Cardiac fibroblast (primary cell): Measurements from ENCODE around the gene DNA2.
A peak's percentile ranks its signal among the peaks of the same experiment; 100 is the strongest.

Experiments used
- DNase-seq, 2 donors: peaks; one replicate each; pipeline versions ENCODE4 v3.0.0 to v3.0.0-alpha.2; 2010; ENCODE audit warnings: low read depth in 2 of 2
- H3K4me3 ChIP-seq, 2 donors: replicated peaks in 1 of 2; 1 replicate in 1 of 2; 2 replicates in 1 of 2; pipeline ENCODE4 v1.5.1; 2011; ENCODE audit warnings: low read depth in 2 of 2, low read length in 2 of 2, mild to moderate bottlenecking in 2 of 2, moderate library complexity in 1 of 2
- CTCF ChIP-seq: IDR thresholded peaks from one replicate; pipeline ENCODE4 v1.5.1; 2011; ENCODE audit warnings: low read depth, mild to moderate bottlenecking, low read length, inconsistent platforms

DNA2 gene

GRCh38 chr10:68423522-68423921, 48.3 kb downstream of the DNA2 start:
- DNase-seq = no peak
- no peak overlapping the region for H3K4me3 ChIP-seq
- TF ChIP-seq CTCF = no peak

GRCh38 chr10:68419376-68419775, 52.4 kb downstream of the DNA2 start:
- no peak for DNase-seq
- H3K4me3 ChIP-seq = no peak overlapping the region
- no peak for TF ChIP-seq CTCF

- no peak for DNase-seq
- TF ChIP-seq CTCF = no peak
- H3K4me3 ChIP-seq = no peak overlapping the region
Observed at GRCh38 chr10:68408898-68409518, 62.8 kb downstream of the DNA2 start.

- TF ChIP-seq CTCF = peak; percentile 7
- DNase-seq = peak; percentile 76 to 84
- peak within 1 kb of the TSS; percentile 98 to 99 for H3K4me3 ChIP-seq
Observed at GRCh38 chr10:68406815-68407548, 64.8 kb downstream of the DNA2 start, which contains the start of gene RUFY2. RUFY2 (minus strand) TSS chr10:68407277; CDS start chr10:68407189, 88 bp downstream.

GRCh38 chr10:68406111-68406814, 65.5 kb downstream of the DNA2 start:
- DNase-seq = peak; percentile 68 to 73
- TF ChIP-seq CTCF = no peak
- H3K4me3 ChIP-seq = peak overlapping the region; percentile 98 to 99

GRCh38 chr10:68403701-68404100, 68.1 kb downstream of the DNA2 start:
- no peak for TF ChIP-seq CTCF
- no peak for DNase-seq
- H3K4me3 ChIP-seq = no peak overlapping the region
